H9 (cell line): ENCODE data around the gene RBFOX2. TPM values are rescaled to one million over a fixed set of nuclear protein-coding genes. Genes with fewer than 3 reads are reported as not detected.

ENCODE experiments used
- DNase-seq: peaks from one replicate; pipeline ENCODE4 v3.0.0-alpha.2; 2017
- H2AFZ ChIP-seq: one replicate; pipeline ENCODE4 v1.6.1; 2013; ENCODE audit warnings: mild to moderate bottlenecking, low read length, control low read depth, moderate library complexity
- H2AK5ac ChIP-seq: 2 replicates; pipeline ENCODE4 v1.6.1; 2013; ENCODE audit warnings: low read length, control low read depth, mixed read lengths; ENCODE audit not compliant: insufficient read length
- H2BK120ac ChIP-seq: one replicate; pipeline ENCODE4 v1.6.1; 2013; ENCODE audit warnings: low read depth, mild to moderate bottlenecking, low read length, control low read depth, inconsistent platforms; ENCODE audit not compliant: poor library complexity, severe bottlenecking
- H2BK12ac ChIP-seq: 2 replicates; pipeline ENCODE4 v1.6.1; 2013; ENCODE audit warnings: low read length, control low read depth, mixed read lengths, low read depth; ENCODE audit not compliant: insufficient read length
- H2BK15ac ChIP-seq: 2 replicates; pipeline ENCODE4 v1.6.1; 2013; ENCODE audit warnings: low read depth, low read length, control low read depth
- H2BK20ac ChIP-seq: one replicate; pipeline ENCODE4 v1.6.1; 2013; ENCODE audit warnings: low read depth, mild to moderate bottlenecking, low read length, control low read depth, inconsistent platforms; ENCODE audit not compliant: poor library complexity, severe bottlenecking
- H2BK5ac ChIP-seq: 2 replicates; pipeline ENCODE4 v1.6.1; 2013; ENCODE audit warnings: low read length, control low read depth, mixed read lengths; ENCODE audit not compliant: insufficient read length
- H3K14ac ChIP-seq: 2 replicates; pipeline ENCODE4 v1.6.1; 2013; ENCODE audit warnings: low read length, control low read depth; ENCODE audit not compliant: insufficient read depth
- H3K18ac ChIP-seq: 2 replicates; pipeline ENCODE4 v1.6.1; 2013; ENCODE audit warnings: low read depth, mild to moderate bottlenecking, mixed read lengths, low read length, control low read depth; ENCODE audit not compliant: insufficient read length
- H3K23ac ChIP-seq: 2 replicates; pipeline ENCODE4 v1.6.1; 2013; ENCODE audit warnings: low read length, control low read depth, mixed read lengths, low read depth; ENCODE audit not compliant: insufficient read length
- H3K23me2 ChIP-seq: 2 replicates; pipeline ENCODE4 v1.6.1; 2013; ENCODE audit warnings: low read depth, mild to moderate bottlenecking, mixed read lengths, low read length, control low read depth; ENCODE audit not compliant: insufficient read length, poor library complexity, severe bottlenecking
- H3K27ac ChIP-seq: 2 replicates; pipeline ENCODE4 v1.5.1; 2013; ENCODE audit warnings: low read length, control low read depth, mixed read lengths, low read depth; ENCODE audit not compliant: insufficient read length
- H3K27me3 ChIP-seq: 2 replicates; pipeline ENCODE4 v1.6.1; 2013; ENCODE audit warnings: low read length, control low read depth, inconsistent platforms; ENCODE audit not compliant: insufficient read depth
- H3K4ac ChIP-seq: 2 replicates; pipeline ENCODE4 v1.6.1; 2013; ENCODE audit warnings: low read depth, mild to moderate bottlenecking, control low read depth, inconsistent platforms, low read length, moderate library complexity
- H3K4me1 ChIP-seq: 2 replicates; pipeline ENCODE4 v1.6.1; 2013; ENCODE audit warnings: low read length, control low read depth, inconsistent platforms; ENCODE audit not compliant: insufficient read depth
- H3K4me2 ChIP-seq: 2 replicates; pipeline ENCODE4 v1.6.1; 2013; ENCODE audit warnings: low read length, control low read depth, mixed read lengths; ENCODE audit not compliant: insufficient read length, insufficient read depth
- H3K56ac ChIP-seq: 2 replicates; pipeline ENCODE4 v1.6.1; 2013; ENCODE audit warnings: low read depth, mild to moderate bottlenecking, mixed read lengths, low read length, control low read depth; ENCODE audit not compliant: insufficient read length
- H3K79me1 ChIP-seq: 2 replicates; pipeline ENCODE4 v1.6.1; 2013; ENCODE audit warnings: low read depth, mild to moderate bottlenecking, moderate library complexity, low read length, control low read depth, inconsistent platforms; ENCODE audit not compliant: insufficient read depth, poor library complexity, severe bottlenecking
- H3K79me2 ChIP-seq: 2 replicates; pipeline ENCODE4 v1.6.1; 2013; ENCODE audit warnings: low read length, control low read depth, inconsistent platforms; ENCODE audit not compliant: insufficient read depth
- H3K9ac ChIP-seq: 2 replicates; pipeline ENCODE4 v1.6.1; 2013; ENCODE audit warnings: low read length, control low read depth, mixed read lengths; ENCODE audit not compliant: insufficient read length; ENCODE audit errors: extremely low read depth
- H3K9me3 ChIP-seq: one replicate; pipeline ENCODE4 v1.6.1; 2013; ENCODE audit warnings: low read depth, low read length, inconsistent platforms; ENCODE audit not compliant: control insufficient read depth
- H3T11ph ChIP-seq: one replicate; pipeline ENCODE4 v1.6.1; 2013; ENCODE audit warnings: mild to moderate bottlenecking, low read length, control low read depth, inconsistent platforms
- H4K20me1 ChIP-seq: one replicate; pipeline ENCODE4 v1.6.1; 2013; ENCODE audit not compliant: control insufficient read depth, insufficient read length, insufficient read depth
- H4K5ac ChIP-seq: 2 replicates; pipeline ENCODE4 v1.6.1; 2013; ENCODE audit warnings: low read depth, mild to moderate bottlenecking, mixed read lengths, low read length, control low read depth; ENCODE audit not compliant: insufficient read length
- H4K8ac ChIP-seq: replicated peaks from 2 replicates; pipeline ENCODE4 v1.6.1; 2013; ENCODE audit warnings: low read length, control low read depth, mixed read lengths, low read depth; ENCODE audit not compliant: insufficient read length
- H4K91ac ChIP-seq: 2 replicates; pipeline ENCODE4 v1.6.1; 2013; ENCODE audit warnings: low read depth, mild to moderate bottlenecking, moderate library complexity, mixed read lengths, low read length, control low read depth; ENCODE audit not compliant: insufficient read length
- H3K27ac Mint-ChIP-seq, 3 experiments: 2 replicates in 2 of 3; 3 replicates in 1 of 3; pipeline ENCODE4 v1.8.0; 2020 to 2021; ENCODE audit warnings: mixed read lengths in 3 of 3, mild to moderate bottlenecking in 1 of 3, moderate library complexity in 1 of 3
- H3K27me3 Mint-ChIP-seq: 2 replicates; pipeline ENCODE4 v1.8.0; 2021; ENCODE audit warnings: low read depth, mild to moderate bottlenecking, moderate library complexity, mixed read lengths
- H3K36me3 Mint-ChIP-seq, 3 experiments: 2 replicates in 2 of 3; 3 replicates in 1 of 3; pipeline ENCODE4 v1.8.0; 2020 to 2021; ENCODE audit warnings: low read depth in 3 of 3, mixed read lengths in 3 of 3; ENCODE audit not compliant: insufficient read depth in 1 of 3
- H3K4me1 Mint-ChIP-seq, 2 experiments: 2 replicates each; pipeline ENCODE4 v1.8.0; 2020; ENCODE audit warnings: mixed read lengths in 2 of 2
- H3K4me3 Mint-ChIP-seq, 2 experiments: 2 replicates in 1 of 2; 3 replicates in 1 of 2; pipeline ENCODE4 v1.8.0; 2020 to 2021; ENCODE audit warnings: mild to moderate bottlenecking in 2 of 2, mixed read lengths in 2 of 2, moderate library complexity in 1 of 2
- H3K9me3 Mint-ChIP-seq, 2 experiments: 2 replicates in 1 of 2; 3 replicates in 1 of 2; pipeline ENCODE4 v1.8.0; 2020; ENCODE audit warnings: mild to moderate bottlenecking in 2 of 2, mixed read lengths in 2 of 2, moderate library complexity in 1 of 2
- WGBS: extraction: QIAGEN DNeasy Blood & Tissue Kit; methylation state at CpG from one replicate; pipeline ENCODE4 v1.1.7; 2013; ENCODE audit warnings: missing lambda C conversion rate, low lambda C conversion rate, mixed read lengths; ENCODE audit not compliant: insufficient read length; ENCODE audit errors: extremely low coverage; 5-methylcytosine and 5-hydroxymethylcytosine counted together
- total RNA-seq: library from RNA; stranded (reverse); gene quantifications from 2 replicates; pipeline ENCODE4 v1.2.1, GENCODE V29; 2021
- TF ChIP-seq, protein P1 (sequence below): fragments of 200-600 bp; sonication (generic); conservative IDR thresholded peaks from 3 replicates; pipeline ENCODE4 v1.8.0; 2021; ENCODE audit warnings: antibody characterized with exemption, mild to moderate bottlenecking

RBFOX2 gene
- total RNA-seq, 1 experiment from 2014 or later = 84.7 TPM

DNA sequence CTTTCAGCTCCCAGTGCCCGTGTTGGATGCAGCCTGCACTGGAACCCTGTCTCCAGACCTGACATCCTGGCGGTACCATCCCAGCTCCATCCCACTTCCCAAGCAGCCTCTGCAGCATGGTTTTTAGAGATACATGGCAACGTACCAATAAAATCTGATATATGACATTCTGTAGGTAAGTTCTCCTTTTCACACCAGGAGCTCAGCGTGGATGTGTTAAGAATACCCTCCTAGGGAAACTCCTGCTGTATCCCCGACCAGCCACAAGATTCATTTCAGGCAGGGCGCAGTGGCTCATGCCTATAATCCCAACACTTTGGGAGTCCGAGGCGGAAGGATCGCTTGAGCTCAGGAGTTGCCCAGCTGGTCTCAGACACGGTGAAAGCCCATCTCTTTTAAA, 295.6 kb downstream of the RBFOX2 start:
- H3K27me3 ChIP-seq = no peaks in the 10 kb centered on the region
- no peak for DNase-seq
- no peak overlapping the region for H3T11ph ChIP-seq
- H2AK5ac ChIP-seq = no peak overlapping the region
- H3K79me1 ChIP-seq = no peaks in the 10 kb centered on the region
- H3K4ac ChIP-seq = no peak overlapping the region
- Mint-ChIP-seq H3K36me3 (peaks cover 10 to 22% (median 11%) of the 10 kb centered on the region in 3 experiments), H3K27me3 (peaks cover 7% of the 10 kb centered on the region), H3K27ac (no peak overlapping the region; a peak in 1 of 7 replicates), H3K9me3 (no peaks in the 10 kb centered on the region; a peak in 1 of 5 replicates), H3K4me1 (peaks cover 6 to 14% of the 10 kb centered on the region in 2 experiments; a peak in 2 of 4 replicates), H3K4me3 (no peak overlapping the region)
- H4K8ac ChIP-seq = no peak overlapping the region
- H2AFZ ChIP-seq = no peak overlapping the region
- TF ChIP-seq, protein P1, sequence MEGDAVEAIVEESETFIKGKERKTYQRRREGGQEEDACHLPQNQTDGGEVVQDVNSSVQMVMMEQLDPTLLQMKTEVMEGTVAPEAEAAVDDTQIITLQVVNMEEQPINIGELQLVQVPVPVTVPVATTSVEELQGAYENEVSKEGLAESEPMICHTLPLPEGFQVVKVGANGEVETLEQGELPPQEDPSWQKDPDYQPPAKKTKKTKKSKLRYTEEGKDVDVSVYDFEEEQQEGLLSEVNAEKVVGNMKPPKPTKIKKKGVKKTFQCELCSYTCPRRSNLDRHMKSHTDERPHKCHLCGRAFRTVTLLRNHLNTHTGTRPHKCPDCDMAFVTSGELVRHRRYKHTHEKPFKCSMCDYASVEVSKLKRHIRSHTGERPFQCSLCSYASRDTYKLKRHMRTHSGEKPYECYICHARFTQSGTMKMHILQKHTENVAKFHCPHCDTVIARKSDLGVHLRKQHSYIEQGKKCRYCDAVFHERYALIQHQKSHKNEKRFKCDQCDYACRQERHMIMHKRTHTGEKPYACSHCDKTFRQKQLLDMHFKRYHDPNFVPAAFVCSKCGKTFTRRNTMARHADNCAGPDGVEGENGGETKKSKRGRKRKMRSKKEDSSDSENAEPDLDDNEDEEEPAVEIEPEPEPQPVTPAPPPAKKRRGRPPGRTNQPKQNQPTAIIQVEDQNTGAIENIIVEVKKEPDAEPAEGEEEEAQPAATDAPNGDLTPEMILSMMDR = no peak
- H3K4me1 ChIP-seq = no peaks in the 10 kb centered on the region
- H3K14ac ChIP-seq = no peak overlapping the region
- no peak overlapping the region for H3K56ac ChIP-seq
- H2BK120ac ChIP-seq = no peak overlapping the region
- no peaks in the 10 kb centered on the region for H4K20me1 ChIP-seq
- H3K23ac ChIP-seq = no peak overlapping the region
- H3K9me3 ChIP-seq = no peaks in the 10 kb centered on the region
- H3K23me2 ChIP-seq = no peaks in the 10 kb centered on the region
- H4K5ac ChIP-seq = no peak overlapping the region
- no CpG with 5 or more reads among the region's 10 CpGs for WGBS
- no peaks in the 10 kb centered on the region for H3K79me2 ChIP-seq
- H3K27ac ChIP-seq = no peak overlapping the region
- no peak overlapping the region for H3K4me2 ChIP-seq
- no peak overlapping the region for H2BK15ac ChIP-seq
- H2BK5ac ChIP-seq = no peak overlapping the region
- H3K9ac ChIP-seq = no peak overlapping the region
- H2BK12ac ChIP-seq = no peak overlapping the region
- H4K91ac ChIP-seq = no peak overlapping the region
- no peak overlapping the region for H2BK20ac ChIP-seq
- H3K18ac ChIP-seq = no peak overlapping the region
